Stimulated activated CD8-positive, alpha-beta memory T cell treated with anti-CD3 and anti-CD28 coated beads, Interleukin-4, amount 100 ng/mL, for 1 hour (primary cell): ENCODE data around the gene ZNF740.
A peak's percentile ranks its signal among the peaks of the same experiment; 100 is the strongest.
"Not testable (repeated sequence)": the region's sequence is repeated elsewhere in the genome, so short reads cannot be mapped to it uniquely, and the experiment has no call there.

Experiments used
- DNase-seq, 2 donors: peaks; one replicate each; pipeline ENCODE4 v3.0.0-alpha.2; 2020; ENCODE audit warnings: low read depth in 2 of 2, low spot score in 1 of 2

The ZNF740 gene, protein sequence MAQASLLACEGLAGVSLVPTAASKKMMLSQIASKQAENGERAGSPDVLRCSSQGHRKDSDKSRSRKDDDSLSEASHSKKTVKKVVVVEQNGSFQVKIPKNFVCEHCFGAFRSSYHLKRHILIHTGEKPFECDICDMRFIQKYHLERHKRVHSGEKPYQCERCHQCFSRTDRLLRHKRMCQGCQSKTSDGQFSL

GRCh38 chr12:53180220-53180930, at the start of gene ZNF740, which contains the start of gene CSAD:
Gene ZNF740, plus strand, starts transcription at chr12:53180722. Its CDS starts 1,262 bp downstream, at chr12:53181984.
Gene CSAD, minus strand, starts transcription at chr12:53180925. Its CDS starts 7,455 bp downstream, at chr12:53173470.
- DNase-seq, result peak; percentile 88 to 95

GRCh38 chr12:53131844-53132243, 48.7 kb upstream of the ZNF740 start:
- no peak for DNase-seq

DNA sequence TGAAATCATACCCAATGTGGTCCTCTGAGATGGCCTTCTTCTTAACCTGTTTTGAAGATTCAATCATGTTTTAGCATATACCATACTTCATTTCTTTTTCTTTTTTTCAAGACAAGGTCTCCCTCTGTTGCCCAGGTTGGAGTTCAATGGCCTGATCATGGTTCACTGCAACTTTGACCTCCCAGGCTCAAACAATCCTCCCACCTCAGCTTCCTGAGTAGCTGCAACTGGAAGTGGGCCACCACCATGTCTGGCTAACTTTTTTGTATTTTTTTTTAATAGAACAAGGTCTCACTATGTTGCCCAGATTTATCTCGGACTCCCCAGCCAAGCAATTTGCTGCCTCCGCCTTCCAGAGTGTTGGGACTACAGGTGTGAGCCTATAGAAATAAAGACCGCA, 46.8 kb upstream of the ZNF740 start:
- DNase-seq, result no peak

DNA sequence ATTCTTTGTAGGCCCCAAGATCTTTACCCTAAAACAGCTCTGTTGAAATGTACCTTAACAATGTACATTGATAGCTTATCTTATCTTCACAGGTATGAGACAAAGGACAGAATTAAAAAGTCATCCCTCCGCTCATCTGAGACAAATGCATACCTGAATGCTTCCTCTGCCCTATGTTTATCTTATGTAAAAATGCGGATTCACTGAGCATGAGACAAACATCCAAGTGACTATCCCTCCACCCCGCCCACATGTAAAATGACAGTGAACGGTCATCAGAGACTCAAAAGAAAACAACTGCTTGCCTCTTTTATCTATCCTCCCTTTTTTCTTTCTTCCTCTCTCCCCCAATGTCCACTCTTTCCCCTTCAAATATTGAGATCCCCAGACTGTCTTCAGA, 37.2 kb upstream of the ZNF740 start:
- no peak for DNase-seq

- DNase-seq, result no peak
Observed at GRCh38 chr12:53145383-53146260, 34.9 kb upstream of the ZNF740 start.

GRCh38 chr12:53147181-53147580, 33.3 kb upstream of the ZNF740 start:
- DNase-seq, result no peak

- DNase-seq, result no peak
Observed at GRCh38 chr12:53147653-53148052, 32.9 kb upstream of the ZNF740 start.

DNA sequence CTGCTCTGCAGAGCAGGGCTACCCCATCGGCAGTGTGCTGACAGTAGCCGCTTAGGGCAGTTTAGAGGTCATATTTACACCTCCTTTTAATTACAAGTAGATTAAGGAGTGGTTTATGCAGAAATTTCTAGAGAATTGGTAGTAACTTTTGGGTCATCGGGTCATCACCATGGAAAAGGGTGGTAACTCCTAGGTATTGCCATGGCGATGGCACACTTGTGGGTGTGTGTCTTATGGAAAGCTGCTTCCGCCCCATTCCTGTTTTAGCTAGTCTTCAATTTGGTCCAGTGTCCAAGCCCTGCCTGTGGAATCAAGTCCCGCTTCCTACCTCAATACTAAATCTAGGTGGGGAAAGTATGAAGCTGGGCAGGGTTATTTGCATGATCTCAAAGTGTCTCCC, 29.5 kb upstream of the ZNF740 start:
- DNase-seq, result no peak

GRCh38 chr12:53152390-53152789, 28.1 kb upstream of the ZNF740 start:
- DNase-seq, result no peak

DNA sequence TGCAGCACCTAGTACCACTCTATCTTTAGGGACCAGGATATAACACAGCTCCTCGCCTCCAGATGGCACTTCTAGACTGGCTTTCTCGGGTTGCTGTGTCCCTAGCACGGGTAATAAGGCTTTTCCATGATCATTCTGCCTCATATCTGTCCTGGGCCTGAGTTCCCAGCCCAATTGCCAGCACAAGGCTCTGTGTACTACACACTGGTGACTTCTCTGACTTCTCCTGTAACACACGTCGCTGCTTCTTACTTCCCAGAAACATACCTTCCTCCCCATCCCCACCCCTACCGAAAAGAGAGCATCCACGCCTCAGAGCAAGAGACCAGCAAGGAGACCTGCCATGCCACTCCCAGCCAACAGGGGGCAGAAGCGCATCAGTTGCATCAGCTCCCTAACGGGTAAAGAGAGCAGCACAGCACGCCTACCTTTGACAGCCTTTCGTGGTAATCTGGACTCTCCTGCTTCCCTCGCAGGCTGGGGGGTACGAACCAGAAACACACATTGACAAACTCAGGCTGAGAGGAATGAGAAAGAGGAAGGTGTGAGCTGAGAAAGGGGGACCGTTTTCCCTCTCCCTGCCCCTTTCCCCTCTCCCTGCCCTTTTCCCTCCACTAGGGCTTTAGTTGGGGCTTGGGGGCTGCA, 21.2 kb upstream of the ZNF740 start:
- DNase-seq, result peak; percentile 77 to 81

- DNase-seq, result no peak
Observed at GRCh38 chr12:53160000-53160399, 20.5 kb upstream of the ZNF740 start.

DNA sequence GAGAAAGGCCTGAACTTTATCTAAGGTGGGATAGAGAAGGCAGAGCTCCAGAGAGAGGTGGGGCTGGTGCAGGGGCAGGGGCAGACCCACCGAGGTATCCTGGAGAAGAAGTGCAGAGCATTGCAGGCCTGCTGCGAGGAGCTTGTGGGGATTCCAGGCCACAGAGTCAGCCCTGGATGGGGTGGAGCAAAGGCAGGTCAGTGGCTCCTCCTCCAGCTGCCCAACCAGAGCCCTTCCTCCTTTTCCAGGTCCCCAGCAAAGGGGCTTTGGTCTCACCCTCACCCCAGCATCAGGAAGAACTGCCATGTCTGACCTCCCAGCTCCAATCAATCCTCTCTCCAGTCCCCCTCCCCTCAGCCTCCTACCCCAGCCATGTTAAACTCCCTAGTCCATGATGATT, 19.8 kb upstream of the ZNF740 start:
- DNase-seq, result no peak

GRCh38 chr12:53161119-53161911, 19.2 kb upstream of the ZNF740 start:
- DNase-seq, result no peak

GRCh38 chr12:53163008-53163407, 17.5 kb upstream of the ZNF740 start:
- not testable (repeated sequence) for DNase-seq

- DNase-seq, result no peak
Observed at GRCh38 chr12:53166837-53167236, 13.7 kb upstream of the ZNF740 start.

DNA sequence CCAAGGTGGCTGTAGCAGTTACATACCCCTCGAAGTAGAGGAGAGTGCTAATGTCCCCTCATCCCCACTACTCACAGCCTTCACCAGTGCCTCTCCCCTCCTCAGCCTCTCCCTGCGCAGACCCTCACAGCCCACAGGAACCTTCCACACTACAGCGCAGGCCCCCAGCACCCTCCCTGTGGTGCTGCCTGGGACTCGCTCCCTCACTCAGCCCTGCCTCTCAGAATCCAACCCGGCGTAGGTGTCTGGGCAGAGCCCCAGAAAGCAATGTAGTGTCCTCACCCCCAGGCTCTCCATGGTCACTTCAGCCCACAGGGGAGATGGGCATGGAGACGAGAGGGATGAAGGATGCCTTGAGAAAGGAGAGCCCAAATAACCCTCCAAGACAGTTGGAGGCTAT, 10.9 kb upstream of the ZNF740 start:
- DNase-seq, result no peak

DNA sequence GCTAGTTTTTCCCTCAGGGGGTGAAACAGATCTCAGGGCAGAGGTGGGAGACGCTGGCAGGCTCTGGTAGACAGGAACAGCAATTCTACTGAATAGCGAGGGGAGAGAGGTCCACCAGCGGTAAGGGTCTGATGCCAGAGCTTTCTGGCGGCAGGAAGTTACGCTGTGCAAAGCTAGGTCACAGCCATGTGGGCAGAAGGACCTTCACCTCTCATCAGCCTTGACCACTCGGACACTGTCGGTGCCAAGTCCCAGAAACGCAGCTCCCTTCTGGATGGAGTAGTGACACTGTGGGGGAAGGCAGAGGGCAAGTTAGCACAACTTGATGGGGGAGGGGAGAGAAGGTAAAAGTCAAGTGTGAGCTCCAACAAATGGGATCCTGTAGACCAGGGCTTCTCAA, 10.3 kb upstream of the ZNF740 start:
- no peak for DNase-seq

DNA sequence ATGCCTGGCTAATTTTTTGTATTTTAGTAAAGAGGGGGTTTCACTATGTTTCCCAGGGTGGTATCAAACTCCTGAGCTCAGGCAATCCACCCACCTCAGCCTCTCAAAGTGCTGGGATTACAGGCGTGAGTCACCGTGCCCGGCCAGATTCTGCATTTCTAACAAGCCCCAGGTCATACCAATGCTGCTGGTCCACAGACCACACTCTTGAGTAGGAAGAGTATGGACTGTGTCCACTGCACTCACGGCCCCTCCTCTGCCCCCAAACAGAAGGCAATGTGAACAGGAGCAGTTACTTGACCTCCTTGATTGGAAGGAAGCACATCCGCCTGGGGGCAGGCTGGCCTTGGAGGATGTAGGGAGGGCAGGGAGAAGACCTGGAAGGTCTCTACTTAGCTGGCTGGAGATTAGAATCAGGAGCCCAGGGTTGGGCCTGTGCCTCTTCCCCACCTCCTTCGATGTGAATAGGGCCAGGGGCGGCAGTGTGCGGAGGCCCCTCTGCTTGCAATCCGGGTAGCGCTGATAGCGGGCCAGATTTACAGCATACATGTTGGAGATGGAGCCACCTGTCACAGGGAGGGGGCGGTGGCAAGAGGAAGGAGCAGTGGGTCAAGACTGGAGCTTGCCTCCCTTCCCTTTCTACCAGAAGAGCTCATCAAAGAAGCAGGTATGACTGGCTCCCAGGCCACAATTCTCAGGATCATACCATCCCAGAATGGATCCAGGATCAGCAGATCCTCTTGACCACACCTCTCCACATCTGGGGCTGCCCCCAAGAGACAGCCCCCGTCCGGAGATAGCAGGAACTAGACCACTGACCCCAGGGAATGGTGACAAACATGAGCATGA, 9.4 kb upstream of the ZNF740 start:
- DNase-seq, result no peak

- DNase-seq, result no peak
Observed at GRCh38 chr12:53171725-53172329, 8.7 kb upstream of the ZNF740 start.
